Heart left ventricle (tissue), 16 donors: ENCODE measurements around the gene ARHGAP5. TPM values are rescaled to one million over a fixed set of nuclear protein-coding genes. Genes with fewer than 3 reads are reported as not detected.

ENCODE experiments used
- ATAC-seq, 4 donors: fragments of 200-7000 bp; cut with Tn5 transposase; one replicate each; pipeline ENCODE4 v1.9.1; 2020 to 2022; ENCODE audit warnings: moderate library complexity in 4 of 4, mild to moderate bottlenecking in 3 of 4, moderate number of reproducible peaks in 1 of 4
- DNase-seq, 5 donors: peaks; one replicate each; pipeline ENCODE4 v3.0.0-alpha.2; 2020
- H3K27ac ChIP-seq, 12 donors: fragments of 200-600 bp; sonication (generic) in 4 of 12; one replicate each; pipeline versions ENCODE4 v1.5.0 to v1.8.0; 2016 to 2022; ENCODE audit warnings: mild to moderate bottlenecking in 2 of 12
- H3K27me3 ChIP-seq, 9 donors: fragments of 200-600 bp; sonication (generic) in 2 of 9; one replicate each; pipeline versions ENCODE4 v1.5.1 to v1.8.0; 2016 to 2022; ENCODE audit warnings: mild to moderate bottlenecking in 3 of 9
- H3K36me3 ChIP-seq, 9 donors: fragments of 200-600 bp; sonication (generic) in 2 of 9; one replicate each; pipeline versions ENCODE4 v1.5.0 to v1.8.0; 2018 to 2022; ENCODE audit warnings: mild to moderate bottlenecking in 2 of 9
- H3K4me1 ChIP-seq, 12 donors: fragments of 200-600 bp; sonication (generic) in 4 of 12; one replicate each; pipeline versions ENCODE4 v1.5.0 to v1.8.0; 2016 to 2022; ENCODE audit warnings: mild to moderate bottlenecking in 3 of 12
- H3K4me3 ChIP-seq, 12 donors: fragments of 200-600 bp; sonication (generic) in 4 of 12; one replicate each; pipeline versions ENCODE4 v1.5.0 to v1.8.0; 2017 to 2022; ENCODE audit warnings: mild to moderate bottlenecking in 9 of 12, moderate library complexity in 4 of 12
- H3K9me3 ChIP-seq, 12 donors: fragments of 200-600 bp; sonication (generic) in 4 of 12; one replicate each; pipeline versions ENCODE4 v1.5.0 to v1.8.0; 2016 to 2022; ENCODE audit warnings: mild to moderate bottlenecking in 1 of 12
- CTCF ChIP-seq, 12 donors: fragments of 200-600 bp; sonication (generic) in 4 of 12; IDR thresholded peaks; one replicate each; pipeline versions ENCODE4 v1.5.0 to v1.8.0; 2018 to 2022; ENCODE audit warnings: antibody characterized with exemption in 12 of 12, mild to moderate bottlenecking in 5 of 12
- POLR2A ChIP-seq, 2 donors: fragments of 450-650 bp; IDR thresholded peaks; one replicate each; pipeline ENCODE4 v1.6.1; 2017; ENCODE audit warnings: antibody characterized with exemption in 2 of 2, mild to moderate bottlenecking in 2 of 2, moderate library complexity in 2 of 2
- WGBS, 4 donors: extraction: QIAGEN DNeasy Blood & Tissue Kit in 2 of 4; methylation state at CpG; one replicate each; pipeline versions ENCODE4 v1.1.5 to v1.1.7; 2013 to 2018; 5-methylcytosine and 5-hydroxymethylcytosine counted together
- intact Hi-C, 10 donors: fragments of 100-400 bp; cut with DNase I; formaldehyde crosslinking; loops; one replicate each; pipeline versions ENCODE4 v1.11.1 to v1.14.2; 2022
- polyA plus RNA-seq, 2 donors: library from polyadenylated mRNA; stranded (reverse); fragments of 200-250 nt; gene quantifications; one replicate each; pipeline ENCODE4 v1.2.3, GENCODE V29; 2013
- total RNA-seq, 9 donors: library from RNA; depleted of rRNA in 2 of 9; stranded (reverse); fragments of >200 nt in 2 of 9; fragmentation: NEBNext Ultra II Directional in 3 of 9; extraction: Animal tissue kit (Norgen Biotek cat#: 25700) in 3 of 9; gene quantifications; one replicate each; pipeline versions ENCODE4 v1.1.0 to v1.2.4, GENCODE V29; 2016 to 2023
- donor health status: ischemic (EF 13 %, LVEDD 7.1; RV severe dilation, severe dysfunction).
- donor health status: healthy with polysubstance abuse.
- donor health status: DM: no; HTN: yes; CAD: no.
- donor health status: DM: no; HTN: no; CAD: no.
- donor health status: ischemic (EF 25% LVEDD 6.9; RV normal size, moderate dysfunction).
- donor health status: ischemic (EF 25% LVEDD 5.7; RV mildly dilated, moderate dysfunction).
- donor health status: healthy.
- donor health status: DM: yes; HTN: yes; CAD: no.
- donor health status: ischemic (EF 35%, LVEDD 5.7; RV mildly dilated, moderate dysfunction).
- donor health status: nonischemic (EF 11% LVEDD 7.7; RV severe dilation, severe dysfunction).
- donor health status: DM: yes; HTN: yes; CAD: no.
- donor health status: PGD.
- donor health status: ischemic (EF 29% LVEDD 5.4; RV normal size, mild dysfunction).
- donor health status: nonischemic (EF 23%, LVEDD 6.1; RV moderate dilation, normal function).

Gene ARHGAP5
- total and polyA plus RNA-seq, 11 donors, result 21.0 to 277 (median 243) TPM

DNA sequence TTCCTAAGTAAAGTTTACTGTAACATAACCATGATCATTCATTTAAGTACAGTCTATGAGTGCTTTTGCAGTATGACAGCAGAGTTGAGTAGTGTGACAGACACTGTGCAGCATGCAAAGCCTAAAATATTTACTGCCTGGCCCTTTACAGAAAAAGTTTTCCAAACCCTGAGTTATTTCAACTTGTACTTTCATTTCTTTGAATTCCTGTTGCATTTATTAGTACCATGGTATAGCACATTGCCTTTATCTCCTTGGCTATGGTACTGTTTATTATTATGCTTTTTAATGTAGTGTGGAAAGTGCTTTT, 6.2 kb downstream of the ARHGAP5 start:
- no peaks in the 10 kb centered on the region for H3K27me3 ChIP-seq

GRCh38 chr14:32083789-32084188, 6.7 kb downstream of the ARHGAP5 start:
- no peak for TF ChIP-seq POLR2A (IDR thresholded peaks at IDR 0.05)
- no peak for TF ChIP-seq CTCF (IDR thresholded peaks at IDR 0.05)
- H3K4me3 ChIP-seq, result no peak overlapping the region
- H3K36me3 ChIP-seq, result no peaks in the 10 kb centered on the region
- ATAC-seq, result no peak
- H3K9me3 ChIP-seq, result no peaks in the 10 kb centered on the region
- no peak overlapping the region for H3K27ac ChIP-seq
- H3K27me3 ChIP-seq, result no peaks in the 10 kb centered on the region
- peaks cover 5 to 80% (median 50%) of the 10 kb centered on the region in 12 donors for H3K4me1 ChIP-seq
- DNase-seq, result no peak
- intact Hi-C loops, result no loop called here

More for the DNA sequence above, 6.2 kb downstream of the ARHGAP5 start:
- Histone ChIP-seq H3K9me3 (no peaks in the 10 kb centered on the region), H3K36me3 (no peaks in the 10 kb centered on the region), H3K4me3 (no peak overlapping the region), H3K4me1 (peaks cover 5 to 79% (median 49%) of the 10 kb centered on the region in 12 donors), H3K27ac (no peak overlapping the region)
- ATAC-seq, result peak in 3 of 4 donors; percentile 38 to 52 (median 46)
- no peak for TF ChIP-seq CTCF (IDR thresholded peaks at IDR 0.05)
- TF ChIP-seq POLR2A (IDR thresholded peaks at IDR 0.05), result no peak
- DNase-seq, result no peak
- intact Hi-C loops, result no loop called here

DNA sequence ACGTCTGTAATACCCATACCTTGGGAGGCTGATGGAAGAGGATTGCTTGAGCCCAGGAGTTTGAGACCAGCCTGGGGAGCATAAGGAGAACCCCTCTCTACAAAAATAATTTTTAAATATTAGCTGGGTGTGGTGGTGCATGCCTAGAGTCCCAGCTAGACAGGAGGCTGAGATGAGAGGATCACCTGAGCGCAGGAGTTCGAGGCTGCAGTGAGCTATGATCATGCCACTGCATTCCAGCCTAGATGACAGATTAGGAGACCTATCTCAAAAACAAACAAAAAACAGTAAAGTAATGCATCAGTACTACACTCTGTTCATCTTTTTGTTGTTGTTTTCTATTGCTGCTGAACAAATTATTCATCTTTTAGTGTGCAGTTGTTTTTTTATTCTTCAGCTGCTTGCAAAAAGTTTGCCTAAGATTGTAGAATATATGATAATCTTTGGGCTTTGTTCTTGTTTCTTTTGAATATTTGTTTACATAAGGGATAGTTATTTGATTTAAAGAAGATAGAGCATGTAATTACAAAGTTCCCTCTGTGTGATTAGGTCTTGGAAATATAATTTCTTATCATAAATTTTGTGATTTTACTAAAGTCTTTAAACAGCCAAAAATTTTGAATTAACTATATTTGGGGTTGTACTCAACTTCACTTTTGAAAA, 8.2 kb downstream of the ARHGAP5 start:
- Histone ChIP-seq H3K9me3 (no peaks in the 10 kb centered on the region), H3K4me1 (peaks cover 5 to 81% (median 42%) of the 10 kb centered on the region in 12 donors), H3K27me3 (no peaks in the 10 kb centered on the region), H3K4me3 (no peak overlapping the region), H3K36me3 (peaks cover 0 to 3% (median 0%) of the 10 kb centered on the region in 9 donors), H3K27ac (no peak overlapping the region)
- whole genome bisulfite sequencing, 4 donors, result 77 to 88% (median 83%) methylated on average over 3 of the region's 3 CpGs
- TF ChIP-seq CTCF (IDR thresholded peaks at IDR 0.05) (no peak), POLR2A (IDR thresholded peaks at IDR 0.05) (no peak)
- DNase-seq, result no peak
- ATAC-seq, result no peak
- intact Hi-C loops, result no loop called here

DNA sequence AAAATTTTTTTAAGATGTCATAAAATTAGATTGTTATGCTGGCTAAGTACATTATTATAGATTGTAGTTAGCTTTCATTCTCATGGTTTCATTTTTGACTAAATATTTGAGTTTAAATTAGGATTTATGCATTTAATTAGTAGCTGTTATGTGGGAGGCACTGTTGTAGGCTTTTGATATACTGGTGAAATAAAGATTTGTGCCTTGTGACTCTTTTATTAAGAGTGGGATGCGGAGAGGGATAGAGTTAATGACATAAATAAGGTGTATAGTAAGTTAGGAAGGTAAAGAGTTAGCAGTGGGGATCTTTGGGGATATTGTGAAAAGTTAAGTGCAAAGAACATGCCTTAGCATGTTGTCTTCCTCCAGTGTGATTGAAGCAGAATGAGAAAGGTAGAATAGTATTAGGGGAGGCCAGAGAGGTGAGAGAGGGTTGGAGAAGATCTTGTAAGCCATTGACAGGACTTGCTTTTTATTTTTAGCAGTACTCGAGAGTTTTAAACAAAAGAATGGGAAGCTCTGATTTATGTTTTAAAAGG, 8.8 kb downstream of the ARHGAP5 start:
- no peak for TF ChIP-seq CTCF (IDR thresholded peaks at IDR 0.05)
- TF ChIP-seq POLR2A (IDR thresholded peaks at IDR 0.05), result no peak
- 51 to 57% (median 53%) methylated on average over 2 of the region's 2 CpGs for WGBS, 4 donors
- Histone ChIP-seq H3K4me1 (peaks cover under 1 to 78% (median 37%) of the 10 kb centered on the region in 12 donors), H3K9me3 (no peaks in the 10 kb centered on the region), H3K36me3 (peaks cover 0 to 9% (median 5%) of the 10 kb centered on the region in 9 donors), H3K27ac (no peak overlapping the region), H3K4me3 (no peak overlapping the region), H3K27me3 (no peaks in the 10 kb centered on the region)
- intact Hi-C loops, result no loop called here
- DNase-seq, result no peak
- ATAC-seq, result no peak
